Epithelial cell of esophagus (primary cell): ENCODE measurements around the gene ELK4.

Source experiments
- DNase-seq: peaks from one replicate; pipeline ENCODE4 v3.0.0; 2010; ENCODE audit warnings: low read depth
- H3K4me3 ChIP-seq: 2 replicates; pipeline ENCODE4 v1.5.1; 2011; ENCODE audit warnings: mild to moderate bottlenecking, low read length, control low read depth
- CTCF ChIP-seq: IDR thresholded peaks from 2 replicates; pipeline ENCODE4 v1.5.1; 2011; ENCODE audit warnings: low read depth, mild to moderate bottlenecking, low read length, control low read depth, inconsistent platforms; ENCODE audit not compliant: insufficient read depth; ENCODE audit errors: missing control alignments

Gene ELK4

DNA sequence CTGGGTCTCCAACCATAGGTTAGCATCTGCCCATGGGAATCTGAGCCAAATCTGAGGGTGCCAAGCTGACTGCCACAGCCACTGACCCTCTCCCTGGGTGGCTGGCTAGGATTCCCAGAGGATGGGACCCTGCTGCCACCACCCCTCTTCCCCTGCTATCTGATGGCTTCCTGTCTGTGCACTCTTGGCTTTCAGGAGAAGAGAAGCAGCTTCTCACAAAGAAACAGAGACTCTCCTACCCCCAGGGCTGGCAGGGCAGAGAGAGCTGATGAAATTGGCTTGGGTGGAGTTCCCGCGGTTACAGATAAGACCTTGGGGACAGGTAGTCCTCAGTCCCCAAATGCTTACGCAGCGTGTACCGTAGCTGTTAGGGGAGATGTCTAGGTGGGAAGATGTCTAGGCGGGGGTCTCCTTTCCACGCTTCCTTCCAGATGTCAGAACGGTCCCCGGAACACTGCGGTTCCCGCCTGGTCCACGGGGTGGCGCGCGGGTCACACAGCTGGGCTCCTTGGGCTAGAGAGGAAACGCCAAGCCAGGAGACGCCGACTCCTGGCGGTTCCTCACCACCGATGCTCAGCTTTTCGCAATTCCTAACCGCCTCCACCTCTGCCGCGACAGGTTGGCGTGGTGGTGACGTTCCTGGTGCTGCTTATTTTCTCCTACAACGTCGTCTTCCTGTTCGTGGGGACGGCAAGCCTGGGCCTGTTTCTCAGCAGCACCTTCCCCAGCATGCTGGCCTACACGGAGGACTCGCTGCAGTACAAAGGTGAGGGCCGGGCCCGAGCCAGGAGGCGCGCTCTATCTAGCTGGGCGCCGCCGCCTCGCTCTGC, 40.1 kb downstream of the ELK4 start:
- H3K4me3 ChIP-seq = peak overlapping the region; percentile 16
- TF ChIP-seq CTCF = peak; percentile 99
- DNase-seq = peak; percentile 99

DNA sequence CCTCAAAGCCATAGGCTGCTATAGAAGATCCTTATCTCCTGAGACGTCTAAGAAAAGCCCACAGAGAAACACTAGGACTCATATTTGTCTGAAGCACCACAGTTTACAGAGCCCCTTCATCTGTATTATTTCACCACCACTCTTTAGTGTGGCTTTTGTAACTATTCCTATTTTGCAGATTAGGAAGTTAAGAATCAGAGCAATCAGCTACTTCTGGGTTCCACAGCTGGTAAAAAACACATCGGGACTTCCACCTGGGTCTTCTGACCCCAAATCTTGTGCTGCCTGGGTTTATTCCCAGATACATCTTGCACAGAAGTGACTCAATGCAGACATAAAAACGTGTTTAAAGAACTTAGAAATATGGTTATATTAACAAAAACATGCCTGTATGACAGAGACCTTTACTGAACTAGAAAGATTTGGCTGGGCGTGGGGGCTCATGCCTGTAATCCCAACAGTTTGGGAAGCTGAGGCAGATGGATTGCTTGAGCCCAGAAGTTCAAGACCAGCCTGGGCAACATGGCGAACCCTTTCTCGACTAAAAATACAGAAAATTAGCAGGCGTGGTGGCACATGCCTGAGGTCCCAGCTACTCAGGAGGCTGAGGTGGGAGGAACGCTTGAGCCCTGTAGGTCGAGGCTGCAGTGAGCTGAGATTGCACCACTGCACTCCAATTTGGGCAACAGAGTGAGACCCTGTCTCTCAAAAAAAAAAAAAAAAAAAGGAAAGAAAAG, 40.9 kb downstream of the ELK4 start:
- DNase-seq = no peak
- H3K4me3 ChIP-seq = no peak overlapping the region
- TF ChIP-seq CTCF = no peak

GRCh38 chr1:205590457-205590768, 41.4 kb downstream of the ELK4 start:
- no peak overlapping the region for H3K4me3 ChIP-seq
- DNase-seq = no peak
- TF ChIP-seq CTCF = no peak

- no peak for TF ChIP-seq CTCF
These were observed 42.0 kb downstream of the ELK4 start for GRCh38 chr1:205589618-205590456.

GRCh38 chr1:205589046-205589445, 42.8 kb downstream of the ELK4 start:
- TF ChIP-seq CTCF = no peak
- no peak overlapping the region for H3K4me3 ChIP-seq
- DNase-seq = no peak

More at GRCh38 chr1:205589618-205590456, 42.0 kb downstream of the ELK4 start:
- no peak overlapping the region for H3K4me3 ChIP-seq
- DNase-seq = no peak

GRCh38 chr1:205588636-205589035, 43.2 kb downstream of the ELK4 start:
- no peak overlapping the region for H3K4me3 ChIP-seq
- peak; percentile 36 for DNase-seq
- TF ChIP-seq CTCF = peak; percentile 35
